RWPE2 (cell line): ENCODE measurements around the gene S1PR1.

Source experiments
- ATAC-seq: fragments of 200-7000 bp; cut with Tn5 transposase; 3 replicates; pipeline ENCODE4 v1.9.1; 2021; ENCODE audit warnings: low read depth
- DNase-seq: peaks from one replicate; pipeline ENCODE4 v3.0.0-alpha.2; 2020; ENCODE audit warnings: low spot score
- H3K27ac ChIP-seq: fragments of 450-650 bp; 2 replicates; pipeline ENCODE4 v1.5.1; 2017; ENCODE audit warnings: mild to moderate bottlenecking; ENCODE audit not compliant: poor library complexity, severe bottlenecking
- H3K27me3 ChIP-seq: fragments of 250-450 bp; sonication (Bioruptor Pico); 2 replicates; pipeline ENCODE4 v1.5.1; 2021; ENCODE audit warnings: mild to moderate bottlenecking, moderate library complexity; ENCODE audit not compliant: insufficient read depth, poor library complexity, severe bottlenecking
- H3K36me3 ChIP-seq: fragments of 250-450 bp; sonication (Bioruptor Pico); 2 replicates; pipeline ENCODE4 v1.5.1; 2020; ENCODE audit warnings: low read depth, mild to moderate bottlenecking, moderate library complexity
- H3K4me1 ChIP-seq: fragments of 250-450 bp; sonication (Bioruptor Pico); 2 replicates; pipeline ENCODE4 v1.5.1; 2021; ENCODE audit warnings: mild to moderate bottlenecking, moderate library complexity; ENCODE audit not compliant: insufficient read depth, poor library complexity, severe bottlenecking
- H3K4me3 ChIP-seq: fragments of 250-450 bp; sonication (Bioruptor Pico); 2 replicates; pipeline ENCODE4 v1.5.1; 2021; ENCODE audit warnings: mild to moderate bottlenecking, moderate library complexity; ENCODE audit not compliant: severe bottlenecking
- H3K9me3 ChIP-seq: fragments of 250-450 bp; sonication (Bioruptor Pico); 2 replicates; pipeline ENCODE4 v1.5.1; 2021; ENCODE audit warnings: mild to moderate bottlenecking, moderate library complexity; ENCODE audit not compliant: severe bottlenecking
- CTCF ChIP-seq: fragments of 450-650 bp; IDR thresholded peaks from one replicate; pipeline ENCODE4 v1.5.1; 2017; ENCODE audit warnings: mild to moderate bottlenecking, moderate library complexity; ENCODE audit not compliant: poor library complexity, severe bottlenecking

The S1PR1 gene

GRCh38 chr1:101237229-101237837 lies 514 bp downstream of the S1PR1 start:
- peaks cover 6% of the 10 kb centered on the region for H3K4me1 ChIP-seq
- H3K27me3 ChIP-seq: no peaks in the 10 kb centered on the region
- H3K9me3 ChIP-seq: no peaks in the 10 kb centered on the region
- DNase-seq (no peak), ATAC-seq (peak; percentile 57)
- peak overlapping the region; percentile 79 for H3K27ac ChIP-seq
- H3K36me3 ChIP-seq: peaks cover 3% of the 10 kb centered on the region; the same call in 1 of the 2 replicates
- H3K4me3 ChIP-seq: peak overlapping the region; percentile 42
- TF ChIP-seq CTCF: peak; percentile 39

DNA sequence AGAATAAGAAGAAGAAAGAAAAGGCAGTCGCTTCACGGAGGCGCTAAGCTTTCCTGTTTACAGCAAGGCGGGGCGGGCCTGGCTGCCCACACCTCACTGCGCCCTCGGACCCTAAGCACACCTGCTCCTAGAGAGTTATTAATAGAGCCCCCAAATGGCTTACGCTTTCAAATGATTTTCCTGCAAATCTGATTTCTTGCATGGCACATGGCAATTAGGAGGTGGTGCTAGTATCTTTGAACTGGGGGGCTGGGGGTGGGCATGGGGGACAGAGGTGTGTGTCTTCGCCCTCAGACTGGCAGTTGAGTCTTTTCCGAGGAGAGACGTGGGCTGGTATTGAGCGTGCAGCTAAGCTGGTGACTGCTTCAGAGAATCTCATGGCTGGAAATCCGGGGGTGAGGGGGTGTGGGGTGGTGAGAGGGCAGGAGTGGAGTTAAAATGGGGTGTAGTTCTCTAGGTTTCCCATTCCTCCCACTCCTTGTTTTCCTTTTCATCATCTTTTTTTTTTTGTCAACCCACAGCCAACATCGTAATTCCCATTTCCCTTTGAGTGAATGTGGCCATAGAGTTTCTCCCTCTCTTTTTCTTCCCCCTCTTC lies 1.3 kb downstream of the S1PR1 start:
- Histone ChIP-seq H3K36me3 (peaks cover 3% of the 10 kb centered on the region; the same call in 1 of the 2 replicates), H3K27me3 (no peaks in the 10 kb centered on the region), H3K9me3 (no peaks in the 10 kb centered on the region), H3K4me1 (peaks cover 6% of the 10 kb centered on the region), H3K27ac (peak overlapping the region; percentile 79), H3K4me3 (peak overlapping the region; percentile 42)
- DNase-seq (no peak), ATAC-seq (no peak)
- TF ChIP-seq CTCF: no peak

- peak overlapping the region; percentile 42 for H3K4me3 ChIP-seq
These were observed 1.9 kb downstream of the S1PR1 start for GRCh38 chr1:101238681-101239094.

GRCh38 chr1:101239095-101240040 lies 2.5 kb downstream of the S1PR1 start:
- Histone ChIP-seq H3K4me1 (peaks cover 6% of the 10 kb centered on the region), H3K27me3 (no peaks in the 10 kb centered on the region), H3K9me3 (no peaks in the 10 kb centered on the region), H3K4me3 (no peak overlapping the region), H3K27ac (no peak overlapping the region), H3K36me3 (peaks cover 3% of the 10 kb centered on the region; the same call in 1 of the 2 replicates)
- DNase-seq (no peak), ATAC-seq (no peak)
- TF ChIP-seq CTCF: peak; percentile 78

More at GRCh38 chr1:101238681-101239094, 1.9 kb downstream of the S1PR1 start:
- peaks cover 3% of the 10 kb centered on the region; the same call in 1 of the 2 replicates for H3K36me3 ChIP-seq
- peak; percentile 79 for DNase-seq
- TF ChIP-seq CTCF: peak; percentile 94
- no peaks in the 10 kb centered on the region for H3K9me3 ChIP-seq
- ATAC-seq: peak; percentile 74
- peaks cover 6% of the 10 kb centered on the region for H3K4me1 ChIP-seq
- H3K27ac ChIP-seq: peak overlapping the region; percentile 79
- H3K27me3 ChIP-seq: no peaks in the 10 kb centered on the region
